Gastrocnemius medialis (tissue), 4 donors: ENCODE measurements around the gene PLS3.

ENCODE experiments used
- CTCF ChIP-seq, 5 experiments: fragments of 450-650 bp in 3 of 5; fragments of 200-600 bp in 2 of 5; sonication (generic) in 2 of 5; IDR thresholded peaks in 4 of 5; conservative IDR thresholded peaks in 1 of 5; 1 replicate in 4 of 5; 2 replicates in 1 of 5; pipeline ENCODE4 v1.5.1; 2016 to 2019; ENCODE audit warnings: antibody characterized with exemption in 5 of 5, mild to moderate bottlenecking in 3 of 5, moderate library complexity in 3 of 5
- POLR2A ChIP-seq, 2 donors: fragments of 450-650 bp; IDR thresholded peaks; one replicate each; pipeline ENCODE4 v1.6.1; 2017; ENCODE audit warnings: antibody characterized with exemption in 2 of 2, mild to moderate bottlenecking in 2 of 2, moderate library complexity in 2 of 2

- TF ChIP-seq CTCF (IDR thresholded peaks at IDR 0.05 in 4 of 5, conservative IDR thresholded peaks at IDR 0.05 in 1 of 5) = no peak
- no peak for TF ChIP-seq POLR2A (IDR thresholded peaks at IDR 0.05)
Observed at GRCh38 chrX:115562480-115562847, 1.5 kb downstream of the PLS3 start.
